ENCODE measurements around the gene CEACAM16. TPM values are rescaled to one million over a fixed set of nuclear protein-coding genes. Genes with fewer than 3 reads are reported as not detected.
A peak's percentile ranks its signal among the peaks of the same experiment; 100 is the strongest.

Gene CEACAM16
- total RNA-seq, 3 donors from 2014 or later, result not detected

GRCh38 chr19:44746946-44747738 is 48.2 kb downstream of the CEACAM16 start:
- peaks cover 51% of the 10 kb centered on the region for H3K4me1 Mint-ChIP-seq (ENCODE audit: low read depth)
- H3K9me3 Mint-ChIP-seq, result no peaks in the 10 kb centered on the region
- H3K36me3 Mint-ChIP-seq (ENCODE audit: insufficient read depth), result peaks cover 2% of the 10 kb centered on the region
- H3K27me3 Mint-ChIP-seq (ENCODE audit: low read depth), result no peaks in the 10 kb centered on the region
- ATAC-seq (peak; percentile 85 to 88), DNase-seq (peak; percentile 95)
- H3K4me3 Mint-ChIP-seq, result peak overlapping the region; percentile 87

GRCh38 chr19:44747739-44748425 is 48.9 kb downstream of the CEACAM16 start:
- peak; percentile 36 to 38 for ATAC-seq
- no peak for DNase-seq
- Mint-ChIP-seq H3K9me3 (no peaks in the 10 kb centered on the region), H3K36me3 (ENCODE audit: insufficient read depth) (peaks cover 5% of the 10 kb centered on the region), H3K4me3 (peak overlapping the region; percentile 87), H3K27me3 (ENCODE audit: low read depth) (no peaks in the 10 kb centered on the region), H3K4me1 (ENCODE audit: low read depth) (peaks cover 53% of the 10 kb centered on the region)

GRCh38 chr19:44748426-44749254 is 49.7 kb downstream of the CEACAM16 start, which contains the start of gene BCL3:
TSS of gene BCL3 (plus strand) at chr19:44748708. CDS start at chr19:44748791, 83 bp downstream.
- ATAC-seq, result peak; percentile 20 to 31
- Mint-ChIP-seq H3K4me1 (ENCODE audit: low read depth) (peaks cover 58% of the 10 kb centered on the region), H3K27me3 (ENCODE audit: low read depth) (no peaks in the 10 kb centered on the region), H3K4me3 (peak within 1 kb of the TSS; percentile 87), H3K9me3 (no peaks in the 10 kb centered on the region), H3K36me3 (ENCODE audit: insufficient read depth) (peaks cover 5% of the 10 kb centered on the region)
- peak; percentile 67 for DNase-seq

GRCh38 chr19:44749292-44749691 is 50.3 kb downstream of the CEACAM16 start:
- Mint-ChIP-seq H3K4me3 (peak overlapping the region; percentile 87), H3K4me1 (ENCODE audit: low read depth) (peaks cover 61% of the 10 kb centered on the region), H3K27me3 (ENCODE audit: low read depth) (no peaks in the 10 kb centered on the region), H3K36me3 (ENCODE audit: insufficient read depth) (peaks cover 5% of the 10 kb centered on the region), H3K9me3 (no peaks in the 10 kb centered on the region)
- ATAC-seq (no peak), DNase-seq (no peak)

GRCh38 chr19:44749994-44750393 is 51.0 kb downstream of the CEACAM16 start:
- Mint-ChIP-seq H3K36me3 (ENCODE audit: insufficient read depth) (peaks cover 5% of the 10 kb centered on the region), H3K4me1 (ENCODE audit: low read depth) (peaks cover 67% of the 10 kb centered on the region), H3K9me3 (no peaks in the 10 kb centered on the region), H3K4me3 (peak overlapping the region; percentile 87), H3K27me3 (ENCODE audit: low read depth) (no peaks in the 10 kb centered on the region)
- no peak for DNase-seq
- ATAC-seq, result no peak

GRCh38 chr19:44752123-44752815 is 53.3 kb downstream of the CEACAM16 start:
- H3K27me3 Mint-ChIP-seq (ENCODE audit: low read depth), result no peaks in the 10 kb centered on the region
- H3K36me3 Mint-ChIP-seq (ENCODE audit: insufficient read depth), result peaks cover 5% of the 10 kb centered on the region
- peak overlapping the region; percentile 87 for H3K4me3 Mint-ChIP-seq
- H3K9me3 Mint-ChIP-seq, result no peaks in the 10 kb centered on the region
- DNase-seq (no peak), ATAC-seq (no peak)
- peaks cover 68% of the 10 kb centered on the region for H3K4me1 Mint-ChIP-seq (ENCODE audit: low read depth)

GRCh38 chr19:44752816-44753625 is 54.1 kb downstream of the CEACAM16 start:
- Mint-ChIP-seq H3K27me3 (ENCODE audit: low read depth) (no peaks in the 10 kb centered on the region), H3K4me1 (ENCODE audit: low read depth) (peaks cover 64% of the 10 kb centered on the region), H3K36me3 (ENCODE audit: insufficient read depth) (peaks cover 10% of the 10 kb centered on the region), H3K4me3 (peak overlapping the region; percentile 87), H3K9me3 (no peaks in the 10 kb centered on the region)
- peak; percentile 81 to 84 for ATAC-seq
- peak; percentile 91 for DNase-seq

- ATAC-seq (no peak), DNase-seq (no peak)
- Mint-ChIP-seq H3K27me3 (ENCODE audit: low read depth) (no peaks in the 10 kb centered on the region), H3K4me3 (peak overlapping the region; percentile 87), H3K4me1 (ENCODE audit: low read depth) (peaks cover 64% of the 10 kb centered on the region), H3K36me3 (ENCODE audit: insufficient read depth) (peaks cover 13% of the 10 kb centered on the region), H3K9me3 (no peaks in the 10 kb centered on the region)
Observed at GRCh38 chr19:44753626-44753931, 54.6 kb downstream of the CEACAM16 start.

GRCh38 chr19:44753932-44754749 is 55.2 kb downstream of the CEACAM16 start:
- H3K27me3 Mint-ChIP-seq (ENCODE audit: low read depth), result no peaks in the 10 kb centered on the region
- H3K36me3 Mint-ChIP-seq (ENCODE audit: insufficient read depth), result peaks cover 14% of the 10 kb centered on the region
- ATAC-seq, result peak; percentile 17 to 21
- peaks cover 65% of the 10 kb centered on the region for H3K4me1 Mint-ChIP-seq (ENCODE audit: low read depth)
- no peaks in the 10 kb centered on the region for H3K9me3 Mint-ChIP-seq
- DNase-seq, result peak; percentile 80
- peak overlapping the region; percentile 87 for H3K4me3 Mint-ChIP-seq

GRCh38 chr19:44754750-44755080 is 55.8 kb downstream of the CEACAM16 start:
- H3K36me3 Mint-ChIP-seq (ENCODE audit: insufficient read depth), result peaks cover 15% of the 10 kb centered on the region
- no peak for ATAC-seq
- no peak for DNase-seq

GRCh38 chr19:44755219-44755618 is 56.3 kb downstream of the CEACAM16 start:
- Mint-ChIP-seq H3K36me3 (ENCODE audit: insufficient read depth) (peaks cover 19% of the 10 kb centered on the region), H3K27me3 (ENCODE audit: low read depth) (no peaks in the 10 kb centered on the region), H3K9me3 (no peaks in the 10 kb centered on the region), H3K4me3 (peak overlapping the region; percentile 87), H3K4me1 (ENCODE audit: low read depth) (peaks cover 62% of the 10 kb centered on the region)
- DNase-seq (no peak), ATAC-seq (no peak)

More at GRCh38 chr19:44754750-44755080, 55.8 kb downstream of the CEACAM16 start:
- peak overlapping the region; percentile 87 for H3K4me3 Mint-ChIP-seq
- peaks cover 62% of the 10 kb centered on the region for H3K4me1 Mint-ChIP-seq (ENCODE audit: low read depth)
- no peaks in the 10 kb centered on the region for H3K9me3 Mint-ChIP-seq
- no peaks in the 10 kb centered on the region for H3K27me3 Mint-ChIP-seq (ENCODE audit: low read depth)

GRCh38 chr19:44756089-44756562 is 57.2 kb downstream of the CEACAM16 start:
- no peaks in the 10 kb centered on the region for H3K9me3 Mint-ChIP-seq
- DNase-seq, result no peak
- H3K4me1 Mint-ChIP-seq (ENCODE audit: low read depth), result peaks cover 62% of the 10 kb centered on the region
- H3K27me3 Mint-ChIP-seq (ENCODE audit: low read depth), result no peaks in the 10 kb centered on the region
- no peak overlapping the region for H3K4me3 Mint-ChIP-seq
- peaks cover 23% of the 10 kb centered on the region for H3K36me3 Mint-ChIP-seq (ENCODE audit: insufficient read depth)
- no peak for ATAC-seq

All from activated T-cell treated with anti-CD3 and anti-CD28 coated beads, Interleukin-2, amount 50 U/mL, for 4 hours (primary cell).